AG09309 (cell line): Measurements from ENCODE around the gene DPP10.

Experiments
- DNase-seq: peaks from one replicate; pipeline ENCODE4 v3.0.0-alpha.2; 2010; ENCODE audit warnings: low read depth
- H3K4me3 ChIP-seq: 2 replicates; pipeline ENCODE4 v1.5.1; 2011; ENCODE audit warnings: mild to moderate bottlenecking, low read depth, low read length, moderate library complexity; ENCODE audit not compliant: control insufficient read depth
- TF ChIP-seq, protein P1 (sequence below): IDR thresholded peaks from 2 replicates; pipeline ENCODE4 v1.5.1; 2011; ENCODE audit warnings: mild to moderate bottlenecking, low read depth, low read length, inconsistent platforms; ENCODE audit not compliant: insufficient read depth, control insufficient read depth; ENCODE audit errors: missing control alignments

DPP10 gene

DNA sequence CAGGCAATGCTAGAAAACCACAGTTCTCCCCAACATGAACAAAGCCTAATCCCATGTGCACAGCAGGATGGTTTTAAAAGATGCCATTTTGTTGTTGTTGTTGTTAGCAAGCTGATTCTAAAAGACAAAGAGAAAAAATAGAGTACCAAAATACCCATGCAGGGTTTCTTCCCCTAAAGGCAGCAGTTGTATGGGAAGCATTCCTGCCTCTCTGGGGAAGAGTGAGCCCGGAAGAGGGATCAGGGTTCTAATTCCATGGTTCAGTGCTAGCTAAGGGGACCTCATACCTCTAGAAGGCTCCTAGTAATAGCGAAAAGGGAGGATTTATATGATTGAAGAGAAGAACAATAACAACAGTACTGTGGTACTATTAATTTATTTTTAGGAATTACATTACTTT, 327.6 kb downstream of the DPP10 start:
- TF ChIP-seq, protein P1, sequence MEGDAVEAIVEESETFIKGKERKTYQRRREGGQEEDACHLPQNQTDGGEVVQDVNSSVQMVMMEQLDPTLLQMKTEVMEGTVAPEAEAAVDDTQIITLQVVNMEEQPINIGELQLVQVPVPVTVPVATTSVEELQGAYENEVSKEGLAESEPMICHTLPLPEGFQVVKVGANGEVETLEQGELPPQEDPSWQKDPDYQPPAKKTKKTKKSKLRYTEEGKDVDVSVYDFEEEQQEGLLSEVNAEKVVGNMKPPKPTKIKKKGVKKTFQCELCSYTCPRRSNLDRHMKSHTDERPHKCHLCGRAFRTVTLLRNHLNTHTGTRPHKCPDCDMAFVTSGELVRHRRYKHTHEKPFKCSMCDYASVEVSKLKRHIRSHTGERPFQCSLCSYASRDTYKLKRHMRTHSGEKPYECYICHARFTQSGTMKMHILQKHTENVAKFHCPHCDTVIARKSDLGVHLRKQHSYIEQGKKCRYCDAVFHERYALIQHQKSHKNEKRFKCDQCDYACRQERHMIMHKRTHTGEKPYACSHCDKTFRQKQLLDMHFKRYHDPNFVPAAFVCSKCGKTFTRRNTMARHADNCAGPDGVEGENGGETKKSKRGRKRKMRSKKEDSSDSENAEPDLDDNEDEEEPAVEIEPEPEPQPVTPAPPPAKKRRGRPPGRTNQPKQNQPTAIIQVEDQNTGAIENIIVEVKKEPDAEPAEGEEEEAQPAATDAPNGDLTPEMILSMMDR: no peak
- H3K4me3 ChIP-seq: no peak overlapping the region

DNA sequence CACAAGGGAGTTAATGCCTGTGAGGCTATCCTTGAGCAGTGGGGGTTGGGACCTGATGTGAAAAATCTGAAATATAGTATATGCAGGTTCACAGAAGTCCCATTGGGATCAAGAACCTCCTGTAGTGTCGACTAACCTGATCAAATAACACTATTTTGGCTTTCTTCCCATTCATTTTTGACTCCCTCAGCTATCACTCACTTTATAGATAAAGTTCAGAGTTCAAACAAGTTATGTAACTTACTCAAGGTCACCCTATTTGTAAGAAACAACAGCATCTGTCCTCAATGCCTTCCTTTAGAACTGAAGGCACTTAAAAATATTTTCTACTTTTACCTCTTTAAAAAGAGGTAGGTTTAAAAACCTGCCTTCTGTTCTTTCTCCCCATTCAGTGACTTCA, 341.6 kb downstream of the DPP10 start:
- TF ChIP-seq, protein P1: no peak
- no peak for DNase-seq
- H3K4me3 ChIP-seq: no peak overlapping the region

More for the DNA sequence above, 327.6 kb downstream of the DPP10 start:
- DNase-seq: no peak

GRCh38 chr2:114784890-114785583, 342.6 kb downstream of the DPP10 start:
- TF ChIP-seq, protein P1: no peak
- DNase-seq: no peak
- H3K4me3 ChIP-seq: no peak overlapping the region

GRCh38 chr2:114786901-114787300, 344.5 kb downstream of the DPP10 start:
- no peak overlapping the region for H3K4me3 ChIP-seq
- TF ChIP-seq, protein P1: no peak
- no peak for DNase-seq

DNA sequence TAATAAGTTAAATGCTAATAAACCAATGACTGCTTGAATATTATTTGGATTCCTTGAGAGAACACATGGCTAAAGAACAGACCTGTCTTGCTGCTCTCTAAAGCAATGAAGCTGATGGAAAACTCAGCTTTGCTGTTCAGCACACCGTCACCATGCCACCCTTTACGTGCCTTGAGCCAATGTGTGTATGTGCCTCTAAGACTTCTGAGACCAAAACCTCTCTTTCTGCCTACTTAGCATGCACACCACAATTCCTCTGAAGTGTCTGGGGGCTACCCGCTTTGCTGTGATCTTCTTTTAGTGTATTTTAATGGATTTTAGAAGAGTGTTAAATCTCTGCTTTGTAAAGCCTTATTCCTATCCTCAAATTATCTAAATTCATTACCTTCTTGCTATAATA, 345.0 kb downstream of the DPP10 start:
- no peak overlapping the region for H3K4me3 ChIP-seq
- DNase-seq: no peak
- TF ChIP-seq, protein P1: no peak

GRCh38 chr2:114789989-114790388, 347.5 kb downstream of the DPP10 start:
- no peak overlapping the region for H3K4me3 ChIP-seq
- TF ChIP-seq, protein P1: no peak
- DNase-seq: no peak

DNA sequence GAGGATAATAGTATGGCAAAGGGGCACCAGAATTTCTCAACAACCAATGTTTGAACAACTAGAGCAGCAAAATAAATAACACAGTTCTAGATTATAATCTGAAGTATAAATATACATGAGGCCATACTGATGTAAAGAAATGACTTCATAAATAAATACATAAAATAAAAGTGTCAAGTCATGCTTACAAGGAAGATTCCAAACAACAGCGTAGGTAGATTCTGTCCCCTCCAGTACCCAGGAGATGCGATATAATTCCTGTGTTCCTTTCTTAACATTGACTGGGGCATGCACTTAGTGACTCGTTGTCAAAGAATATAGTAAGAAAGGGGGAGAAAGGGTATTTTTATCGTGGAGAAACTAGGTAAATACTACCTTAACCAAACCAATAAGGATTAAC, 355.1 kb downstream of the DPP10 start:
- TF ChIP-seq, protein P1: no peak
- no peak for DNase-seq
- H3K4me3 ChIP-seq: no peak overlapping the region
